ENCODE results near the gene THPO. TPM values are rescaled to one million over a fixed set of nuclear protein-coding genes. Genes with fewer than 3 reads are reported as not detected.

THPO gene
- polyA plus RNA-seq, 3 donors: 0.98 to 1.3 (median 1.0) TPM

- no peak overlapping the region for H3K27ac ChIP-seq (ENCODE audit: low read depth, low read length)
- 64 to 78% (median 70%) methylated on average over 8 of the region's 8 CpGs for WGBS, 3 donors
These were observed 5.6 kb downstream of the THPO start for GRCh38 chr3:184372296-184372821.

- H3K27ac ChIP-seq (ENCODE audit: low read depth, low read length): no peak overlapping the region
- 32 to 56% (median 50%) methylated on average over 5 of the region's 5 CpGs for WGBS, 3 donors
These were observed 6.4 kb downstream of the THPO start for GRCh38 chr3:184371570-184372018.

GRCh38 chr3:184368586-184369183, 9.3 kb downstream of the THPO start:
- no peak overlapping the region for H3K27ac ChIP-seq (ENCODE audit: low read depth, low read length)
- 50 to 64% (median 57%) methylated on average over 3 of the region's 3 CpGs for WGBS, 3 donors

- no peak overlapping the region for H3K27ac ChIP-seq (ENCODE audit: low read depth, low read length)
- WGBS, 3 donors: 80 to 83% (median 80%) methylated on average over 9 of the region's 9 CpGs
These were observed 9.9 kb downstream of the THPO start for GRCh38 chr3:184368116-184368515.

GRCh38 chr3:184366619-184367289, 11.3 kb downstream of the THPO start:
- H3K27ac ChIP-seq (ENCODE audit: low read depth, low read length): no peak overlapping the region
- WGBS, 3 donors: 77 to 87% (median 86%) methylated on average over 5 of the region's 5 CpGs

GRCh38 chr3:184362668-184363546, 15.1 kb downstream of the THPO start:
- WGBS, 3 donors: 0 to 1% (median 0%) methylated on average over 60 to 68 of the region's 68 CpGs

GRCh38 chr3:184361932-184362667, 15.9 kb downstream of the THPO start:
- H3K27ac ChIP-seq (ENCODE audit: low read depth, low read length): peak overlapping the region; percentile 60
- WGBS, 3 donors: 0 to 1% (median 0%) methylated on average over 37 to 38 of the region's 38 CpGs

More at GRCh38 chr3:184362668-184363546, 15.1 kb downstream of the THPO start:
- H3K27ac ChIP-seq (ENCODE audit: low read depth, low read length): peak overlapping the region; percentile 60

- 0% methylated on average over 7 to 56 of the region's 56 CpGs for WGBS, 3 donors
- peak within 1 kb of the TSS; percentile 60 for H3K27ac ChIP-seq (ENCODE audit: low read depth, low read length)
These were observed 16.5 kb downstream of the THPO start, which contains the start of the genes CLCN2 and POLR2H for GRCh38 chr3:184361532-184361931. Gene CLCN2, minus strand, starts transcription at chr3:184361605. Its CDS starts 126 bp downstream, at chr3:184361479. Gene POLR2H, plus strand, starts transcription at chr3:184361710. Its CDS starts 1,783 bp downstream, at chr3:184363493.

- 8 to 11% (median 11%) methylated on average over 20 to 24 of the region's 24 CpGs for WGBS, 3 donors
- no peak overlapping the region for H3K27ac ChIP-seq (ENCODE audit: low read depth, low read length)
These were observed 17.0 kb downstream of the THPO start for GRCh38 chr3:184360929-184361531.

GRCh38 chr3:184360070-184360928, 17.7 kb downstream of the THPO start:
- no peak overlapping the region for H3K27ac ChIP-seq (ENCODE audit: low read depth, low read length)
- WGBS, 3 donors: 76 to 85% (median 78%) methylated on average over 12 of the region's 12 CpGs

- H3K27ac ChIP-seq (ENCODE audit: low read depth, low read length): no peak overlapping the region
- 70 to 80% (median 76%) methylated on average over 9 of the region's 9 CpGs for WGBS, 3 donors
These were observed 18.4 kb downstream of the THPO start for GRCh38 chr3:184359610-184360009.

- H3K27ac ChIP-seq (ENCODE audit: low read depth, low read length): no peak overlapping the region
- 52 to 73% (median 63%) methylated on average over 14 of the region's 14 CpGs for WGBS, 3 donors
These were observed 19.1 kb downstream of the THPO start for GRCh38 chr3:184358921-184359350.

- WGBS, 3 donors: 91 to 94% (median 94%) methylated on average over 10 to 12 of the region's 12 CpGs
These were observed 19.8 kb downstream of the THPO start for GRCh38 chr3:184358124-184358767.

GRCh38 chr3:184357248-184358123, 20.5 kb downstream of the THPO start:
- 92 to 95% (median 94%) methylated on average over 24 of the region's 24 CpGs for WGBS, 3 donors
- H3K27ac ChIP-seq (ENCODE audit: low read depth, low read length): no peak overlapping the region

More at GRCh38 chr3:184358124-184358767, 19.8 kb downstream of the THPO start:
- H3K27ac ChIP-seq (ENCODE audit: low read depth, low read length): no peak overlapping the region
